DND-41 (cell line): ENCODE results near the gene PRR16.

Experiments used
- ATAC-seq: fragments of 200-7000 bp; cut with Tn5 transposase; 3 replicates; pipeline ENCODE4 v1.9.1; 2021; ENCODE audit warnings: low read depth; ENCODE audit not compliant: insufficient read depth
- DNase-seq: peaks from one replicate; pipeline ENCODE4 v3.0.0-alpha.2; 2020
- H2AFZ ChIP-seq: 2 replicates; pipeline ENCODE4 v1.6.0; 2012; ENCODE audit warnings: low read depth, low read length
- H3K27ac ChIP-seq: 2 replicates; pipeline ENCODE4 v1.5.1; 2012; ENCODE audit warnings: low read length, inconsistent platforms
- H3K27me3 ChIP-seq: fragments of 200-600 bp; sonication (generic); 2 replicates; pipeline ENCODE4 v1.6.0; 2012; ENCODE audit warnings: low read length, mild to moderate bottlenecking, inconsistent platforms; ENCODE audit not compliant: insufficient read depth, poor library complexity
- H3K36me3 ChIP-seq: 2 replicates; pipeline ENCODE4 v1.5.1; 2012; ENCODE audit warnings: low read length, inconsistent platforms; ENCODE audit not compliant: insufficient read depth
- H3K4me1 ChIP-seq: 2 replicates; pipeline ENCODE4 v1.5.1; 2012; ENCODE audit warnings: mild to moderate bottlenecking, low read length; ENCODE audit not compliant: insufficient read depth
- H3K4me2 ChIP-seq: 2 replicates; pipeline ENCODE4 v1.6.0; 2012; ENCODE audit warnings: mild to moderate bottlenecking, moderate library complexity, low read length, inconsistent platforms; ENCODE audit not compliant: insufficient read depth
- H3K4me3 ChIP-seq, 2 experiments: fragments of 200-600 bp in 1 of 2; shearing (Covaris generic) in 1 of 2; 2 replicates each; pipeline ENCODE4 v1.5.1; 2012 to 2016; ENCODE audit warnings: inconsistent platforms in 2 of 2, low read length in 2 of 2, mild to moderate bottlenecking in 2 of 2, low read depth in 1 of 2, moderate library complexity in 1 of 2
- H3K79me2 ChIP-seq: 2 replicates; pipeline ENCODE4 v1.6.0; 2012; ENCODE audit warnings: low read length, inconsistent platforms; ENCODE audit not compliant: insufficient read depth
- H3K9ac ChIP-seq: 2 replicates; pipeline ENCODE4 v1.6.0; 2012; ENCODE audit warnings: low read depth, mild to moderate bottlenecking, inconsistent platforms, low read length, moderate library complexity
- H3K9me3 ChIP-seq: 2 replicates; pipeline ENCODE4 v1.5.1; 2012; ENCODE audit warnings: low read length, moderate library complexity, mild to moderate bottlenecking, inconsistent platforms; ENCODE audit not compliant: insufficient read depth, severe bottlenecking
- H4K20me1 ChIP-seq: 2 replicates; pipeline ENCODE4 v1.6.0; 2012; ENCODE audit warnings: low read length; ENCODE audit not compliant: insufficient read depth
- CTCF ChIP-seq: IDR thresholded peaks from 2 replicates; pipeline ENCODE4 v1.5.1; 2012; ENCODE audit warnings: borderline replicate concordance, low read length, moderate library complexity, mild to moderate bottlenecking; ENCODE audit not compliant: poor library complexity, severe bottlenecking; ENCODE audit errors: extremely low read depth
- EZH2 ChIP-seq: IDR thresholded peaks from 3 replicates; pipeline ENCODE4 v1.6.1; 2012; ENCODE audit warnings: borderline replicate concordance, low read depth, mild to moderate bottlenecking, moderate library complexity, low read length, inconsistent platforms; ENCODE audit not compliant: severe bottlenecking

Gene PRR16

DNA sequence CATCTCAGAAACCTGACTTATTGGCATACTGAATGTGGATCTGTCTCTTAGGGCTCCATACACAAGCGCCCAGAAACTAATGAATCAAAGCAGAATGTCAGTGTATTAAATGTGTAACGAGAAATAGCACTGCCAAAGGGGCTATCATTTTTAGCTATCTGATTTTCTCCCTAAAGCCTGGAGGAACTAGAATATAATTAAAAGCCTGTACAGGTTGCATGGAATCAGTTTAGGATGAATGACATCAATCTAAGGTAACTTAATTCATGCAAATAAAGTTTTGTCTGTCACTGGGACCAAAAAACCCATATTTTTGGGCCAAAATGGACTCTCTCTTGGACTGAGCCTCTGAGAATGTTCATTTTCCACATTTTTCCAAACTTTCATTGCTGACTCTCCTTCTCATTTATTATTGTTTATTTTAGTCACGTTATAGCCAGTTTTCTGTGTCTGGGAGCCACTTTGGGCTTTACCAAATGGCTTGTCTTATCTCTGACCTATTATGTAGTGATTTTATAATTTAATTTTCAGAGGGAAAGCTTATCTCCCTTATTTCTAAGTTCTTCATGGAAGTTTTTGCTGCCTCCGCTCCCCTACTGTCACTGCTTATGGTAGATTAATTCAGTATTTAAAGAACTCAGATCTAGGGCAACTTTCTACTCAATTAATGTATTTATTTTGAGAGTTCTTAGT lies 47.0 kb downstream of the PRR16 start:
- H3K4me1 ChIP-seq = no peaks in the 10 kb centered on the region
- no peak for ATAC-seq
- no peaks in the 10 kb centered on the region for H3K27me3 ChIP-seq
- H3K36me3 ChIP-seq = no peaks in the 10 kb centered on the region
- H3K27ac ChIP-seq = no peak overlapping the region
- H3K4me3 ChIP-seq = no peak overlapping the region
- H3K4me2 ChIP-seq = no peak overlapping the region
- no peak overlapping the region for H3K9ac ChIP-seq
- 0 out of 2 replicates have a peak overlapping the region, but pooled peaks have one; percentile 28 for H2AFZ ChIP-seq
- H3K9me3 ChIP-seq = no peaks in the 10 kb centered on the region
- no peaks in the 10 kb centered on the region for H3K79me2 ChIP-seq
- H4K20me1 ChIP-seq = no peaks in the 10 kb centered on the region
- no peak for DNase-seq
- TF ChIP-seq CTCF (no peak), EZH2 (no peak)

DNA sequence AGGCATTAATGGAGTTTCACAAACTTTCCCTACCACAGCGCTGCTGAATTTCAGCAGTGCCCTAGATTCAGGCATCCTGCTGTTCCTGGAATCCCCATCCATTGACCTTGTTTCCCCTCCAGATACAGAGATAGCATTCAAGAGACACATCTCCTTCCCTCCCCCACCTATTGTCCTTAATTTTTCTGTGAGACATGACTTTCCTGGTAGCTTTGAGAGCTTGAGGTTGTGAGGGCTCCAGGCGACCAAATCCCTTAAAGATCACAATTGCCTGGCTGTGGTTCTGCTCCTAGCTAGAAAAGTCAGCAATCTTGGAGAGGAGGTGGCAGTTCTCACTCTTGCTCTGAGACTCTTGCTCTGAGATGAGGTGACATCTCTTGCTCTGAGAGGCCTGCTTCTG lies 48.0 kb downstream of the PRR16 start:
- no peak overlapping the region for H3K9ac ChIP-seq
- no peak overlapping the region for H3K4me2 ChIP-seq
- H3K79me2 ChIP-seq = no peaks in the 10 kb centered on the region

DNA sequence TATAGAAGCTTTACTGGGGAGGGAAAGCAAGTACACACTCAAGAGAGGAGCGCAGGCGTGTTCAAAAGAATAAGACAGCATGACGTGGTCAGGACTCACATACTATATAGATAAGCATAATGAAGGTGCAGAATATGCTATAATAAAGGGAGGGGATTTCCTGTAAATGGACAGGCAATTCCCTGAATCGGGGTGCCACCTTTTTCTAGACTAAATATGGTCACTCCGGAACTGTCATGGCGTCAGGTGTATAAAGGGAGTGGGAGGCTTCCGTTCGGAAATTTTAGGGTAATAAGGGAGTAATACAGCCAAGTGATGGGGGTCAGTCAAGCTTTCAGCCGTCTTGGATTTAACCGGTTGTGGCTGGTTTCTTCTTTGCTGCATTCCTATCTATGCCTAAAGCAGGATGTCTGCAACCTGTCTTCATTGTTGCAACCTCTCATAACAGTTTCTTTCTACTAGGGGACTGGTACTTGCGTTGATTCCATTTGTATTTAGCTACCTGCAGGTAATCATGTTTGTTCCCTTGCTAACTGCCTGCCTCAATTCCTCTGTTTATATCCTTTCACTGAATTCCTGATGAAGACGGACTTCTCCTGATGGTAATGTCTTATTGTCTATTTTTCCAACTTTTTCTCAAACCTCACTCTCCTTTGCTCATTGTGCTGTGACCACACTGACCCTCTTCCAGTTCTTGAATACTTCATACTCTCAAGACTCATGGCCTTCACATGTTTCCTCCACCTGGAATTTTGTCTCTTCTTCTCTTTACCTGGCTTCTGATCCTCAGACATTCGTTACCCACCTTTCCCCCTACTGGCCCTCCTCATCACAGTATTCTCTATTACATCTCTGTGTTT lies 48.9 kb downstream of the PRR16 start:
- Histone ChIP-seq H3K4me3 (no peak overlapping the region), H3K79me2 (no peaks in the 10 kb centered on the region), H3K4me1 (no peaks in the 10 kb centered on the region), H2AFZ (no peak overlapping the region), H3K27me3 (no peaks in the 10 kb centered on the region), H4K20me1 (no peaks in the 10 kb centered on the region), H3K4me2 (no peak overlapping the region), H3K9me3 (no peaks in the 10 kb centered on the region), H3K9ac (no peak overlapping the region), H3K36me3 (no peaks in the 10 kb centered on the region), H3K27ac (no peak overlapping the region)
- TF ChIP-seq CTCF (no peak), EZH2 (no peak)
- ATAC-seq (no peak), DNase-seq (no peak)

More for the DNA sequence above, 48.0 kb downstream of the PRR16 start:
- peak overlapping the region; percentile 53; the same call in 1 of the 2 replicates for H2AFZ ChIP-seq
- ATAC-seq = no peak
- H3K27me3 ChIP-seq = no peaks in the 10 kb centered on the region
- TF ChIP-seq EZH2 (no peak), CTCF (no peak)
- no peak overlapping the region for H3K27ac ChIP-seq
- no peak for DNase-seq
- H3K9me3 ChIP-seq = no peaks in the 10 kb centered on the region
- no peak overlapping the region for H3K4me3 ChIP-seq
- H3K4me1 ChIP-seq = no peaks in the 10 kb centered on the region
- H3K36me3 ChIP-seq = no peaks in the 10 kb centered on the region
- no peaks in the 10 kb centered on the region for H4K20me1 ChIP-seq
